Heart left ventricle (tissue), 13 donors: ENCODE measurements around the gene ROPN1L.

Source experiments
- POLR2A ChIP-seq, 2 donors: fragments of 450-650 bp; IDR thresholded peaks; one replicate each; pipeline ENCODE4 v1.6.1; 2017; ENCODE audit warnings: antibody characterized with exemption in 2 of 2, mild to moderate bottlenecking in 2 of 2, moderate library complexity in 2 of 2
- TF ChIP-seq, protein P1 (sequence below), 12 donors: fragments of 200-600 bp; sonication (generic) in 4 of 12; IDR thresholded peaks; one replicate each; pipeline versions ENCODE4 v1.5.0 to v1.8.0; 2018 to 2022; ENCODE audit warnings: antibody characterized with exemption in 12 of 12, mild to moderate bottlenecking in 5 of 12
- donor health status: ischemic (EF 13 %, LVEDD 7.1; RV severe dilation, severe dysfunction).
- donor health status: DM: no; HTN: yes; CAD: no.
- donor health status: DM: no; HTN: no; CAD: no.
- donor health status: ischemic (EF 25% LVEDD 6.9; RV normal size, moderate dysfunction).
- donor health status: ischemic (EF 25% LVEDD 5.7; RV mildly dilated, moderate dysfunction).
- donor health status: ischemic (EF 35%, LVEDD 5.7; RV mildly dilated, moderate dysfunction).
- donor health status: nonischemic (EF 11% LVEDD 7.7; RV severe dilation, severe dysfunction).
- donor health status: DM: yes; HTN: yes; CAD: no.
- donor health status: PGD.
- donor health status: ischemic (EF 29% LVEDD 5.4; RV normal size, mild dysfunction).
- donor health status: nonischemic (EF 23%, LVEDD 6.1; RV moderate dilation, normal function).

DNA sequence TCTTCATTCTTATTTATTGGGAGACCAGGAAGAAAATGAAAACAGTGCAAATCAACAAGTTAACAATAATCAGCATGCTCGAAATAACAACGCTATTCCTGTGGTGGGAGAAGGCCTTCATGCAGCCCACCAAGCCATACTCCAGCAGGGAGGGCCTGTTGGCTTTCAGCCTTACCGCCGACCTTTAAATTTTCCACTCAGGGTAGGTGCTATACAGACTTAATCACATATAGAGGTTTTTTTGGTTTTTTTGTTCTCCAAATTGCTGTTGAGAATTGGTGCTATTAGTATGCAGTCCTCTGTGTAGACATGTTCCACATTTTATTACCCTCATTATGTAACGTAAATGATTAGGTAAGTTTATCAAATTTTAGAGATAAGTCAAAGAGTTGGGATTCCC, 30.3 kb upstream of the ROPN1L start:
- TF ChIP-seq, protein P1, sequence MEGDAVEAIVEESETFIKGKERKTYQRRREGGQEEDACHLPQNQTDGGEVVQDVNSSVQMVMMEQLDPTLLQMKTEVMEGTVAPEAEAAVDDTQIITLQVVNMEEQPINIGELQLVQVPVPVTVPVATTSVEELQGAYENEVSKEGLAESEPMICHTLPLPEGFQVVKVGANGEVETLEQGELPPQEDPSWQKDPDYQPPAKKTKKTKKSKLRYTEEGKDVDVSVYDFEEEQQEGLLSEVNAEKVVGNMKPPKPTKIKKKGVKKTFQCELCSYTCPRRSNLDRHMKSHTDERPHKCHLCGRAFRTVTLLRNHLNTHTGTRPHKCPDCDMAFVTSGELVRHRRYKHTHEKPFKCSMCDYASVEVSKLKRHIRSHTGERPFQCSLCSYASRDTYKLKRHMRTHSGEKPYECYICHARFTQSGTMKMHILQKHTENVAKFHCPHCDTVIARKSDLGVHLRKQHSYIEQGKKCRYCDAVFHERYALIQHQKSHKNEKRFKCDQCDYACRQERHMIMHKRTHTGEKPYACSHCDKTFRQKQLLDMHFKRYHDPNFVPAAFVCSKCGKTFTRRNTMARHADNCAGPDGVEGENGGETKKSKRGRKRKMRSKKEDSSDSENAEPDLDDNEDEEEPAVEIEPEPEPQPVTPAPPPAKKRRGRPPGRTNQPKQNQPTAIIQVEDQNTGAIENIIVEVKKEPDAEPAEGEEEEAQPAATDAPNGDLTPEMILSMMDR (IDR thresholded peaks at IDR 0.05), result no peak
- no peak for TF ChIP-seq POLR2A (IDR thresholded peaks at IDR 0.05)
